MM.1S (cell line): Measurements from ENCODE around the gene PON2.

Experiments
- DNase-seq: peaks from one replicate; pipeline ENCODE4 v3.0.0-alpha.2; 2015
- H2AFZ ChIP-seq: fragments of 300-600 bp; sonication (generic); 2 replicates; pipeline ENCODE4 v1.6.0; 2016; ENCODE audit warnings: antibody characterized with exemption, low read length
- H3F3A ChIP-seq: fragments of 300-600 bp; sonication (generic); 2 replicates; pipeline ENCODE4 v1.6.1; 2016; ENCODE audit warnings: mild to moderate bottlenecking, antibody characterized with exemption, low read length, moderate library complexity, mixed read lengths; ENCODE audit not compliant: insufficient read depth
- H3K27ac ChIP-seq: fragments of 300-600 bp; sonication (generic); 2 replicates; pipeline ENCODE4 v1.5.1; 2016; ENCODE audit warnings: mild to moderate bottlenecking, low read length
- H3K27me3 ChIP-seq: fragments of 300-600 bp; sonication (generic); replicated peaks from 2 replicates; pipeline ENCODE4 v1.6.0; 2016; ENCODE audit warnings: low read length; ENCODE audit not compliant: insufficient read depth
- H3K36me3 ChIP-seq: fragments of 300-600 bp; sonication (generic); replicated peaks from 2 replicates; pipeline ENCODE4 v1.6.1; 2016; ENCODE audit warnings: mild to moderate bottlenecking, low read length, mixed read lengths; ENCODE audit not compliant: insufficient read depth
- H3K4me1 ChIP-seq: fragments of 300-600 bp; sonication (generic); 2 replicates; pipeline ENCODE4 v1.6.1; 2016; ENCODE audit warnings: low read length, mixed read lengths
- H3K4me2 ChIP-seq: fragments of 300-600 bp; sonication (generic); 2 replicates; pipeline ENCODE4 v1.6.0; 2016; ENCODE audit warnings: low read depth, low read length
- H3K4me3 ChIP-seq: fragments of 300-600 bp; sonication (generic); 2 replicates; pipeline ENCODE4 v1.5.1; 2016; ENCODE audit warnings: low read length, mixed read lengths
- H3K79me2 ChIP-seq: fragments of 300-600 bp; sonication (generic); 2 replicates; pipeline ENCODE4 v1.6.1; 2016; ENCODE audit warnings: mixed run types, low read length, mixed read lengths
- H3K9ac ChIP-seq: fragments of 300-600 bp; sonication (generic); 2 replicates; pipeline ENCODE4 v1.6.1; 2016; ENCODE audit warnings: low read length, mixed read lengths
- H3K9me2 ChIP-seq: fragments of 300-600 bp; sonication (generic); replicated peaks from 2 replicates; pipeline ENCODE4 v1.6.1; 2016; ENCODE audit warnings: mild to moderate bottlenecking, low read length, mixed read lengths; ENCODE audit not compliant: insufficient read depth
- H3K9me3 ChIP-seq: fragments of 300-600 bp; sonication (generic); replicated peaks from 2 replicates; pipeline ENCODE4 v1.6.1; 2016; ENCODE audit warnings: mild to moderate bottlenecking, low read length, mixed read lengths; ENCODE audit not compliant: insufficient read depth
- H4K20me1 ChIP-seq: fragments of 300-600 bp; sonication (generic); 2 replicates; pipeline ENCODE4 v1.6.1; 2016; ENCODE audit warnings: mild to moderate bottlenecking, low read length, moderate library complexity, mixed read lengths; ENCODE audit not compliant: insufficient read depth
- CTCF ChIP-seq: fragments of 300-600 bp; sonication (generic); IDR thresholded peaks from 2 replicates; pipeline ENCODE4 v1.5.1; 2016; ENCODE audit warnings: antibody characterized with exemption, low read length, mixed read lengths
- EZH2 ChIP-seq: fragments of 300-600 bp; sonication (generic); optimal IDR thresholded peaks from 2 replicates; pipeline ENCODE3; 2017; ENCODE audit warnings: low read depth, mild to moderate bottlenecking, antibody characterized with exemption, low read length, mixed read lengths
- EZH2phosphoT487 ChIP-seq: fragments of 300-600 bp; sonication (generic); IDR thresholded peaks from 2 replicates; pipeline ENCODE4 v1.6.1; 2018; ENCODE audit warnings: antibody characterized with exemption, low read length

PON2 gene

GRCh38 chr7:95405800-95406199, 29.0 kb downstream of the PON2 start:
- no peaks in the 10 kb centered on the region for H3K9me2 ChIP-seq
- no peak for DNase-seq
- H3K9me3 ChIP-seq: no peaks in the 10 kb centered on the region
- H3F3A ChIP-seq: no peaks in the 10 kb centered on the region
- no peaks in the 10 kb centered on the region for H3K27me3 ChIP-seq
- no peak overlapping the region for H3K4me3 ChIP-seq
- TF ChIP-seq CTCF (no peak), EZH2phosphoT487 (no peak), EZH2 (no peak)
- no peaks in the 10 kb centered on the region for H3K4me1 ChIP-seq
- no peak overlapping the region for H3K27ac ChIP-seq
- no peaks in the 10 kb centered on the region for H3K79me2 ChIP-seq
- no peak overlapping the region for H3K4me2 ChIP-seq
- no peak overlapping the region for H3K9ac ChIP-seq
- no peaks in the 10 kb centered on the region for H4K20me1 ChIP-seq
- no peak overlapping the region for H2AFZ ChIP-seq
- no peaks in the 10 kb centered on the region for H3K36me3 ChIP-seq

- Histone ChIP-seq H3K9ac (no peak overlapping the region), H3K36me3 (no peaks in the 10 kb centered on the region), H3K4me1 (no peaks in the 10 kb centered on the region), H3K4me3 (no peak overlapping the region), H3K27me3 (no peaks in the 10 kb centered on the region), H3K79me2 (no peaks in the 10 kb centered on the region), H3F3A (no peaks in the 10 kb centered on the region), H2AFZ (no peak overlapping the region), H3K4me2 (no peak overlapping the region), H4K20me1 (no peaks in the 10 kb centered on the region), H3K9me3 (no peaks in the 10 kb centered on the region), H3K9me2 (no peaks in the 10 kb centered on the region), H3K27ac (no peak overlapping the region)
- no peak for TF ChIP-seq CTCF
- no peak for TF ChIP-seq EZH2phosphoT487
- TF ChIP-seq EZH2: no peak
- no peak for DNase-seq
Measured at GRCh38 chr7:95405208-95405607, 29.6 kb downstream of the PON2 start.

- H3K36me3 ChIP-seq: no peaks in the 10 kb centered on the region
- H3K4me2 ChIP-seq: no peak overlapping the region
- TF ChIP-seq CTCF (no peak), EZH2 (no peak), EZH2phosphoT487 (no peak)
- H3K27ac ChIP-seq: no peak overlapping the region
- no peak overlapping the region for H3K4me3 ChIP-seq
- no peaks in the 10 kb centered on the region for H3K9me2 ChIP-seq
- DNase-seq: no peak
- no peaks in the 10 kb centered on the region for H3K27me3 ChIP-seq
- H2AFZ ChIP-seq: no peak overlapping the region
- H3K9ac ChIP-seq: no peak overlapping the region
- no peaks in the 10 kb centered on the region for H3K79me2 ChIP-seq
- no peaks in the 10 kb centered on the region for H4K20me1 ChIP-seq
- no peaks in the 10 kb centered on the region for H3K4me1 ChIP-seq
- no peaks in the 10 kb centered on the region for H3F3A ChIP-seq
- H3K9me3 ChIP-seq: no peaks in the 10 kb centered on the region
Measured at GRCh38 chr7:95404316-95404865, 30.4 kb downstream of the PON2 start.
